ENCODE data around the gene CLIC3. TPM values are rescaled to one million over a fixed set of nuclear protein-coding genes. Genes with fewer than 3 reads are reported as not detected.

Gene CLIC3
- total RNA-seq, 2 experiments from 2014 or later: not detected

GRCh38 chr9:136958473-136958872 lies 37.9 kb downstream of the CLIC3 start:
- POLR2A ChIA-PET: no interaction called here
- intact Hi-C loops (cut with micrococcal nuclease; ENCODE audit: unreplicated experiment): no loop called here
- Histone ChIP-seq H3K9me2 (ENCODE audit: insufficient read depth, low read length) (no peaks in the 10 kb centered on the region), H3K79me2 (ENCODE audit: insufficient read depth, low read depth, low read length) (no peaks in the 10 kb centered on the region), H3K9me3 (ENCODE audit: low read length) (no peaks in the 10 kb centered on the region), H3K4me2 (ENCODE audit: low read length) (no peak overlapping the region), H2AFZ (ENCODE audit: low read length) (no peak overlapping the region), H3K36me3 (ENCODE audit: insufficient read depth, low read length) (no peaks in the 10 kb centered on the region), H3K27ac (ENCODE audit: low read depth, low read length, poor library complexity, severe bottlenecking) (no peak overlapping the region), H3K4me3 (ENCODE audit: low read depth, low read length, poor library complexity, severe bottlenecking) (no peak overlapping the region), H4K20me1 (ENCODE audit: insufficient read depth, low read length) (no peaks in the 10 kb centered on the region), H3K4me1 (ENCODE audit: insufficient read depth, low read length, poor library complexity, severe bottlenecking) (no peaks in the 10 kb centered on the region)
- BruUV-seq (replicated peaks): no TSS peak
- no peak for TF ChIP-seq CTCF (conservative IDR thresholded peaks at IDR 0.05; ENCODE audit: low read length)
- CTCF ChIA-PET (ENCODE audit: unreplicated experiment): interaction anchor here (0.6 kb wide), 1 partner anchor 15 kb away, joined by 3 read pairs; no protein-coding TSS in a partner anchor
- no peak for DNase-seq (ENCODE audit: low spot score)

- no peak overlapping the region for H3K4me3 ChIP-seq (ENCODE audit: low read depth, low read length, poor library complexity, severe bottlenecking)
- no peak overlapping the region for H2AFZ ChIP-seq (ENCODE audit: low read length)
- no peak overlapping the region for H3K4me2 ChIP-seq (ENCODE audit: low read length)
- H3K9me3 ChIP-seq (ENCODE audit: low read length): no peaks in the 10 kb centered on the region
- no TSS peak for BruUV-seq (replicated peaks)
- no peaks in the 10 kb centered on the region for H3K4me1 ChIP-seq (ENCODE audit: insufficient read depth, low read length, poor library complexity, severe bottlenecking)
- H4K20me1 ChIP-seq (ENCODE audit: insufficient read depth, low read length): no peaks in the 10 kb centered on the region
- H3K27ac ChIP-seq (ENCODE audit: low read depth, low read length, poor library complexity, severe bottlenecking): no peak overlapping the region
- ChIA-PET CTCF (ENCODE audit: unreplicated experiment) (no interaction called here), POLR2A (interaction anchor here (0.6 kb wide), 1 partner anchor 34 kb away, joined by 4 read pairs; no protein-coding TSS in a partner anchor)
- H3K36me3 ChIP-seq (ENCODE audit: insufficient read depth, low read length): no peaks in the 10 kb centered on the region
- no peaks in the 10 kb centered on the region for H3K9me2 ChIP-seq (ENCODE audit: insufficient read depth, low read length)
- H3K79me2 ChIP-seq (ENCODE audit: insufficient read depth, low read depth, low read length): no peaks in the 10 kb centered on the region
- no peak for DNase-seq (ENCODE audit: low spot score)
- TF ChIP-seq CTCF (conservative IDR thresholded peaks at IDR 0.05; ENCODE audit: low read length): no peak
- TF ChIP-seq EZH2phosphoT487 (IDR thresholded peaks at IDR 0.05; ENCODE audit: borderline replicate concordance, low read depth, low read length): no peak
- intact Hi-C loops (cut with micrococcal nuclease; ENCODE audit: unreplicated experiment): no loop called here
Observed at GRCh38 chr9:136957901-136958300, 38.5 kb downstream of the CLIC3 start.

- Histone ChIP-seq H3K36me3 (ENCODE audit: insufficient read depth, low read length) (no peaks in the 10 kb centered on the region), H4K20me1 (ENCODE audit: insufficient read depth, low read length) (no peaks in the 10 kb centered on the region), H3K4me2 (ENCODE audit: low read length) (no peak overlapping the region), H3K79me2 (ENCODE audit: insufficient read depth, low read depth, low read length) (no peaks in the 10 kb centered on the region), H3K4me3 (ENCODE audit: low read depth, low read length, poor library complexity, severe bottlenecking) (no peak overlapping the region), H3K9me2 (ENCODE audit: insufficient read depth, low read length) (no peaks in the 10 kb centered on the region), H3K9me3 (ENCODE audit: low read length) (no peaks in the 10 kb centered on the region), H2AFZ (ENCODE audit: low read length) (no peak overlapping the region), H3K27ac (ENCODE audit: low read depth, low read length, poor library complexity, severe bottlenecking) (no peak overlapping the region), H3K4me1 (ENCODE audit: insufficient read depth, low read length, poor library complexity, severe bottlenecking) (no peaks in the 10 kb centered on the region)
- no TSS peak for BruUV-seq (replicated peaks)
- TF ChIP-seq CTCF (conservative IDR thresholded peaks at IDR 0.05; ENCODE audit: low read length) (no peak), EZH2phosphoT487 (IDR thresholded peaks at IDR 0.05; ENCODE audit: borderline replicate concordance, low read depth, low read length) (no peak)
- intact Hi-C loops (cut with micrococcal nuclease; ENCODE audit: unreplicated experiment): no loop called here
- no peak for DNase-seq (ENCODE audit: low spot score)
- ChIA-PET CTCF (ENCODE audit: unreplicated experiment) (no interaction called here), POLR2A (no interaction called here)
Observed at GRCh38 chr9:136957461-136957860, 38.9 kb downstream of the CLIC3 start.
